OCI-LY1 (cell line): ENCODE data around the gene LILRB4.
"Not testable (repeated sequence)": the region's sequence is repeated elsewhere in the genome, so short reads cannot be mapped to it uniquely, and the experiment has no call there.

Source experiments
- H2AFZ ChIP-seq: fragments of 200-600 bp; sonication (generic), shearing (Covaris generic); 2 replicates; pipeline ENCODE4 v1.6.0; 2014; ENCODE audit warnings: antibody characterized with exemption, mild to moderate bottlenecking, low read length
- H3F3A ChIP-seq: fragments of 200-600 bp; sonication (generic), shearing (Covaris generic); 2 replicates; pipeline ENCODE4 v1.6.0; 2014; ENCODE audit warnings: mild to moderate bottlenecking, antibody characterized with exemption, low read length, moderate library complexity; ENCODE audit not compliant: insufficient read depth
- H3K27ac ChIP-seq: fragments of 200-600 bp; sonication (generic); 2 replicates; pipeline ENCODE4 v1.5.1; 2014; ENCODE audit warnings: low read length, mixed run types, mild to moderate bottlenecking, low read depth; ENCODE audit not compliant: poor library complexity, severe bottlenecking
- H3K27me3 ChIP-seq: fragments of 200-600 bp; sonication (generic); 2 replicates; pipeline ENCODE4 v1.6.0; 2014; ENCODE audit warnings: antibody characterized with exemption, mild to moderate bottlenecking, low read length, moderate library complexity; ENCODE audit not compliant: insufficient read depth
- H3K36me3 ChIP-seq: fragments of 200-600 bp; sonication (generic); 2 replicates; pipeline ENCODE4 v1.6.1; 2014; ENCODE audit warnings: mild to moderate bottlenecking, antibody characterized with exemption, low read length, moderate library complexity, mixed read lengths; ENCODE audit not compliant: insufficient read depth
- H3K4me1 ChIP-seq: fragments of 200-600 bp; sonication (generic); 2 replicates; pipeline ENCODE4 v1.5.1; 2014; ENCODE audit warnings: mild to moderate bottlenecking, low read length, moderate library complexity; ENCODE audit not compliant: insufficient read depth, severe bottlenecking
- H3K4me2 ChIP-seq: fragments of 200-600 bp; sonication (generic), shearing (Covaris generic); 2 replicates; pipeline ENCODE4 v1.6.1; 2014; ENCODE audit warnings: low read length
- H3K4me3 ChIP-seq: fragments of 200-600 bp; sonication (generic); 2 replicates; pipeline ENCODE4 v1.5.1; 2014; ENCODE audit warnings: low read length, low read depth, mild to moderate bottlenecking, mixed read lengths; ENCODE audit not compliant: poor library complexity, severe bottlenecking
- H3K79me2 ChIP-seq: fragments of 200-600 bp; shearing (Covaris generic); 2 replicates; pipeline ENCODE4 v1.6.1; 2016; ENCODE audit warnings: mixed run types, low read length, mixed read lengths; ENCODE audit not compliant: insufficient read depth
- H3K9ac ChIP-seq: fragments of 200-600 bp; sonication (generic), shearing (Covaris generic); 2 replicates; pipeline ENCODE4 v1.6.1; 2014; ENCODE audit warnings: mild to moderate bottlenecking, low read length, mixed read lengths
- H3K9me2 ChIP-seq: fragments of 200-600 bp; sonication (generic), shearing (Covaris generic); 2 replicates; pipeline ENCODE4 v1.6.1; 2014; ENCODE audit warnings: low read depth, mild to moderate bottlenecking, low read length, mixed read lengths
- H3K9me3 ChIP-seq: fragments of 200-600 bp; shearing (Covaris generic); 2 replicates; pipeline ENCODE4 v1.6.1; 2014; ENCODE audit warnings: low read length, mixed read lengths
- H4K20me1 ChIP-seq: fragments of 200-600 bp; sonication (generic), shearing (Covaris generic); 2 replicates; pipeline ENCODE4 v1.6.0; 2016; ENCODE audit warnings: mild to moderate bottlenecking, low read length; ENCODE audit not compliant: insufficient read depth
- EZH2 ChIP-seq: fragments of 200-600 bp; sonication (generic), shearing (Covaris generic); IDR thresholded peaks from 2 replicates; pipeline ENCODE4 v1.8.0; 2017; ENCODE audit warnings: borderline replicate concordance, mixed run types, mild to moderate bottlenecking, antibody characterized with exemption, low read length, moderate library complexity, mixed read lengths
- TF ChIP-seq, protein P1 (sequence below): fragments of 200-600 bp; sonication (generic), shearing (Covaris generic); IDR thresholded peaks from 2 replicates; pipeline ENCODE4 v1.5.1; 2017; ENCODE audit warnings: mild to moderate bottlenecking, antibody characterized with exemption, low read length, moderate library complexity, mixed read lengths

The LILRB4 gene

GRCh38 chr19:54674021-54674617 is 11.3 kb downstream of the LILRB4 start:
- H3K27ac ChIP-seq, result no peak overlapping the region
- no peaks in the 10 kb centered on the region; the same call in 1 of the 2 replicates for H3K27me3 ChIP-seq
- H3K4me2 ChIP-seq, result no peak overlapping the region
- no peaks in the 10 kb centered on the region for H3F3A ChIP-seq
- no peaks in the 10 kb centered on the region for H3K9me3 ChIP-seq
- TF ChIP-seq, protein P1, sequence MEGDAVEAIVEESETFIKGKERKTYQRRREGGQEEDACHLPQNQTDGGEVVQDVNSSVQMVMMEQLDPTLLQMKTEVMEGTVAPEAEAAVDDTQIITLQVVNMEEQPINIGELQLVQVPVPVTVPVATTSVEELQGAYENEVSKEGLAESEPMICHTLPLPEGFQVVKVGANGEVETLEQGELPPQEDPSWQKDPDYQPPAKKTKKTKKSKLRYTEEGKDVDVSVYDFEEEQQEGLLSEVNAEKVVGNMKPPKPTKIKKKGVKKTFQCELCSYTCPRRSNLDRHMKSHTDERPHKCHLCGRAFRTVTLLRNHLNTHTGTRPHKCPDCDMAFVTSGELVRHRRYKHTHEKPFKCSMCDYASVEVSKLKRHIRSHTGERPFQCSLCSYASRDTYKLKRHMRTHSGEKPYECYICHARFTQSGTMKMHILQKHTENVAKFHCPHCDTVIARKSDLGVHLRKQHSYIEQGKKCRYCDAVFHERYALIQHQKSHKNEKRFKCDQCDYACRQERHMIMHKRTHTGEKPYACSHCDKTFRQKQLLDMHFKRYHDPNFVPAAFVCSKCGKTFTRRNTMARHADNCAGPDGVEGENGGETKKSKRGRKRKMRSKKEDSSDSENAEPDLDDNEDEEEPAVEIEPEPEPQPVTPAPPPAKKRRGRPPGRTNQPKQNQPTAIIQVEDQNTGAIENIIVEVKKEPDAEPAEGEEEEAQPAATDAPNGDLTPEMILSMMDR, result peak; percentile 72
- TF ChIP-seq EZH2, result no peak
- no peaks in the 10 kb centered on the region for H3K4me1 ChIP-seq
- no peaks in the 10 kb centered on the region for H3K36me3 ChIP-seq
- H3K79me2 ChIP-seq, result no peaks in the 10 kb centered on the region
- no peak overlapping the region for H2AFZ ChIP-seq
- no peaks in the 10 kb centered on the region for H4K20me1 ChIP-seq
- no peak overlapping the region for H3K4me3 ChIP-seq
- no peaks in the 10 kb centered on the region for H3K9me2 ChIP-seq
- H3K9ac ChIP-seq, result no peak overlapping the region

DNA sequence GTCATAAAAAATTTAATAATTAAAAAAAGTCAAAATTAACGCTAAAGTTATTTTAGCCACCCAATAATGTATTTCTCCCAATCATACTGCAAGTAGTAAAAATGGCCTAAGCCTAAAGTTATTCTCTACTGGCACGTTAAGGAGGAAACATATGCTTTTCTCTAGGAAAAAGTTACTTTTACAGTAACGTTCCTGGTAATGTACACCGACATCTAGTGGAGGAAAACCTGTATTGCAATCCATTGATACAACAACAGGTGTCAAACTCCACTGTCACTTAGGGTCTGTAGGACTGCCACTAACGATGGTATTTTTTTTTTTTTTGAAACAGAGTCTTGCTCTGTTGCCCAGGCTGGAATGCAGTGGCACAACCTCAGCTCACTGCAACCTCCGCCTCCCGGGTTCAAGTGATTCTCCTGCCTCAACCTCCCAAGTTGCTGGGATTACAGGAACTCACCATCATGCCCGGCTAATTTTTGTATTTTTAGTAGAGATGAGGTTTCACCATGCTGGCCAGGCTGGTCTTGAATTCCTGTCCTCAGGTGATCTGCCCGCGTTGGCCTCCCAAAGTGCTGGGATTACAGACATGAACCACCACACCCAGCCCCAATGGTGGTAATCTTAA is 13.5 kb downstream of the LILRB4 start:
- H3K4me1 ChIP-seq, H3K36me3 ChIP-seq, H3K27me3 ChIP-seq, H3K4me3 ChIP-seq, H3K27ac ChIP-seq, H2AFZ ChIP-seq, H3K4me2 ChIP-seq, H3K9me2 ChIP-seq, H3K9me3 ChIP-seq, H3K9ac ChIP-seq, H4K20me1 ChIP-seq, H3K79me2 ChIP-seq, H3F3A ChIP-seq: not testable (repeated sequence)
- TF ChIP-seq, protein P1, result peak; percentile 64

DNA sequence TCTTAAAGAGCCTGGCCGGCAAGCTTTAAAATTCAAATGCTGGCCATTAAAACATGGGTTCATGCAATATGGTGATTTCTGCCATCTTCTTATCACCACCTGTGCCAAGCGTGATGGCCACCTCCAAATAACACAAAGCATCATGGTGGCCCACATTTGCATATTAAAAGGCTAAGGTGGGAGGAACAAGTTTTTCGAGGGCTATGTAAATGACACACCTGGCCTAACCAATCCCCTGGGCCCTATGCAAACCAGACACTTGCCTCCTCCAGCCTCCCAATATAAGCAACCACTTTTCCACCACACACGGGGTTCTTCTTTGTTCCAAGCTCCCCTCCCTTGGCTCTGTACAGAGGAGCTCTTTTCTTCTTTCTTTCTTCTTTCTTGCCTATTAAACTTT is 14.4 kb downstream of the LILRB4 start:
- no peaks in the 10 kb centered on the region for H3K27me3 ChIP-seq
- no peak overlapping the region for H3K4me2 ChIP-seq
- H3K9ac ChIP-seq, result no peak overlapping the region
- TF ChIP-seq, protein P1, result no peak
- TF ChIP-seq EZH2, result no peak
- no peaks in the 10 kb centered on the region for H3F3A ChIP-seq
- H2AFZ ChIP-seq, result no peak overlapping the region
- H3K9me2 ChIP-seq, result no peaks in the 10 kb centered on the region
- no peaks in the 10 kb centered on the region for H3K36me3 ChIP-seq
- H3K79me2 ChIP-seq, result no peaks in the 10 kb centered on the region
- H3K4me3 ChIP-seq, result no peak overlapping the region
- no peak overlapping the region for H3K27ac ChIP-seq
- H3K9me3 ChIP-seq, result no peaks in the 10 kb centered on the region
- no peaks in the 10 kb centered on the region for H4K20me1 ChIP-seq
- no peaks in the 10 kb centered on the region for H3K4me1 ChIP-seq

GRCh38 chr19:54681596-54681995 is 18.8 kb downstream of the LILRB4 start:
- not testable (repeated sequence) for H3K36me3 ChIP-seq, H3F3A ChIP-seq, H3K4me1 ChIP-seq, H3K27ac ChIP-seq, H3K27me3 ChIP-seq, H4K20me1 ChIP-seq, H3K4me2 ChIP-seq, H3K79me2 ChIP-seq, H3K4me3 ChIP-seq, H3K9me2 ChIP-seq, H3K9me3 ChIP-seq, H3K9ac ChIP-seq, H2AFZ ChIP-seq
